GM12872 (cell line): ENCODE results near the gene SLC40A1.

Experiments
- CTCF ChIP-seq: IDR thresholded peaks from 3 replicates; pipeline ENCODE4 v1.5.1; 2011; ENCODE audit warnings: low read depth, mild to moderate bottlenecking, low read length, moderate library complexity; ENCODE audit not compliant: insufficient read depth

The SLC40A1 gene

DNA sequence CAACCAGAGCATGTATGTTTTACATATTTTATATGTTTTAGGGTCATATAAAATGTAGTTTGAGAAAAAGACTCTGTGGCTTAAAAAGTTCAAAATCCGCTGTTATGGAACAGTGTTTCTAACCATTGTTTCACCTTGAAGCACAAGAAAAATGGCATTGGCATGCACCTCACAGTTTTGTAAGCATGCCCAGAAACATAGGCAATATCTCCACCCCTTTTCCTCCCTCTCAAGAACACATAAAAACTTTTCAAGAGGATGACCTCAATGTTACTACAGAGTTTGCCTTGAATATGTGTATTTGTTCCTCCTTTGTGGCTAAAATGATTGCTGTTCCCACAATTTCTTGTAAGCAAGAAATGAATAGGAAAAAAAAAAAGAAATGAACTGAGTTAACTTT is 29.3 kb upstream of the SLC40A1 start:
- TF ChIP-seq CTCF: no peak

DNA sequence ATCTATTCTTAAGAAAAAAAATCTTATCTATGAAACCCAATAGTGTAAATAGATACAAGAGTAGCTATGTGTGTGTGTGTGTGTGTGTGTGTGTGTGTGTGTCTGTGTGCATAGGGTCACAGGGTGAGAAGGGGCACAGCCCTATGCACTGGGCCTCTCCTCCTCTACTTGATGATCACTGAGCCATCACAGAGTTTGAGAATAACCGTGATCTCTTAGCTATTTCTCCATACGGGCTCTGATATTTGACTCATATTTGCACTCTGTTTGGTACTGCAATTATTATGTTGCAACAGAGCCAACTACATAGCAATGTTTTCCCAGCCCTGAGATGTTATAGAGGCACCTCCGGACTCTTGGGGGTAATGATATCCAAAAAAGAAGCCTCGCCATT is 28.8 kb upstream of the SLC40A1 start:
- TF ChIP-seq CTCF: no peak

- no peak for TF ChIP-seq CTCF
These were observed 28.3 kb upstream of the SLC40A1 start for GRCh38 chr2:189608795-189609422.

DNA sequence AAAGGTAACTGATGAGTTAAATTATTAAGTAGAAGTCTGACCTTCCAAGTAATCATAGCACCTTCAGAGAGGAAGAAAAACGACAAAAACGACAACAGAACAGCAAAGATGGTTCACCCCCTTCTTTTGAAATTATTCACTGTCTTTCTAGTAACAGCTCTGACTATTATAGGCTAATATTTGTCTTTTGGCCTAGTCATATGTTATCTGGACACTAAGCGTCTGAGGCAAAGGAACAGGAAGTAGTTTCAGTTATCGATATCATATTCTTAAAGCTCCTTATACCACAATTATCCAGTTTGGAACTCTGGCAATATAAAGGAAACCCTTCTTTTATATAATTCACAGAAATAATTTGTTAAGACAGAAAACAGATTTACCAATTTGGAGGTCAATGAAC is 27.6 kb upstream of the SLC40A1 start:
- TF ChIP-seq CTCF: no peak

- TF ChIP-seq CTCF: no peak
These were observed 21.6 kb upstream of the SLC40A1 start for GRCh38 chr2:189602233-189602632.

DNA sequence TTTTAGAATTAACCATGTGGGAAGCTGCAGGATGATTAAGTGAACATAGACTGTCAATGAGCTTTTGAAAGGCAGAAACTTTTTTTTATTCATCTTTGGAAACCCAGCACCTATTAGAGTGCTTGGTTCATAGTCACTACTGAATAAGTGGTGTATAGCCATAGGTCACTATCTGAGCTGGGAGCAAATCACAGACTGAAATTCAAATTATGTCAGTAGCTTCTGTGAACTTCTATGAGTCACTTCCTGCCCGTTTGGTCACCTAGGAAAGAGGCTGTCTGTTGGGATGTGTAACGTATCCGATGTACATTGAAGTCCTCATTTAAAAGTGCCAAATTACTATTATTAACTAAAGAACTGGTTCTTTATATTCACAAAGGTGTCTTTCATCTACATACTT is 20.5 kb upstream of the SLC40A1 start:
- TF ChIP-seq CTCF: no peak

DNA sequence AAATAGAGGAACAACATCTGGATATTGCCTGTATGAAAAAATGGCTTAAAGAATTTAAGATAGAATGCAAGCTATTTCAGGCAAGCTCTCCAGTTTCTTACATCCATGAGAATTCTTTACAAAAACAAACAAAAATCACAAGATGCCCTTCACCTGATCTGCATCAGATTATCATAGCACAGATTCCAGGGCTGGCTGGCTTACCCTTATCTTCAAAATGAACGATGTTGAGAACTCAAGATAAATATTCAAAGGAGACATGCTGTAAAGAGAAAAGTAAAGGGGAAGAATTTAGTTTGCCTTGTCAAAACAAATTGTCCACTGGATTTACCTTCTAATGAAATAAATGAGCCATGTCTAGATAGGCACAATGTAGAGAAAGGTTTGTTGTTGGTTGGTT is 18.7 kb upstream of the SLC40A1 start:
- TF ChIP-seq CTCF: no peak

GRCh38 chr2:189595417-189595816 is 14.8 kb upstream of the SLC40A1 start:
- TF ChIP-seq CTCF: no peak
